Calu3 (cell line): Measurements from ENCODE around the gene DLAT. TPM values are rescaled to one million over a fixed set of nuclear protein-coding genes. Genes with fewer than 3 reads are reported as not detected.

Experiments
- BruUV-seq: library from RNA; stranded (reverse); fragments of 400-500 nt; replicated peaks from 2 replicates; lab custom pipeline; 2021; lab: Mats Ljungman, UMichigan
- CTCF ChIA-PET: fragments of 300-600 bp; sonication (Branson Sonifier 250); formaldehyde crosslinking; loops from one replicate; lab custom pipeline; 2022; ENCODE audit warnings: antibody characterized with exemption; lab: Charles Lee
- DNase-seq: peaks from one replicate; pipeline ENCODE4 v3.0.0; 2022
- H3K27ac Mint-ChIP-seq: one replicate; pipeline ENCODE4 v1.8.0; 2022; ENCODE audit warnings: mixed read lengths; ENCODE audit not compliant: unreplicated experiment
- H3K27me3 Mint-ChIP-seq: one replicate; pipeline ENCODE4 v1.8.0; 2022; ENCODE audit warnings: mixed read lengths; ENCODE audit not compliant: unreplicated experiment
- H3K36me3 Mint-ChIP-seq: one replicate; pipeline ENCODE4 v1.8.0; 2022; ENCODE audit warnings: mild to moderate bottlenecking, moderate library complexity, mixed read lengths; ENCODE audit not compliant: insufficient read depth, unreplicated experiment
- H3K4me1 Mint-ChIP-seq: one replicate; pipeline ENCODE4 v1.8.0; 2022; ENCODE audit warnings: mild to moderate bottlenecking, low read depth, mixed read lengths; ENCODE audit not compliant: unreplicated experiment
- H3K4me3 Mint-ChIP-seq: one replicate; pipeline ENCODE4 v1.8.0; 2022; ENCODE audit warnings: mild to moderate bottlenecking, low read depth, moderate library complexity, mixed read lengths; ENCODE audit not compliant: unreplicated experiment
- H3K9me3 Mint-ChIP-seq: one replicate; pipeline ENCODE4 v1.8.0; 2022; ENCODE audit warnings: low read depth, mixed read lengths; ENCODE audit not compliant: unreplicated experiment
- intact Hi-C: fragments of 100-400 bp; cut with micrococcal nuclease; formaldehyde crosslinking; loops from one replicate; pipeline ENCODE4 v1.10.0; 2022; ENCODE audit not compliant: unreplicated experiment
- total RNA-seq: library from RNA; stranded (reverse); gene quantifications from 2 replicates; pipeline ENCODE4 v1.2.3, GENCODE V29; 2022
- TF ChIP-seq, protein P1 (sequence below): fragments of 200-600 bp; IDR thresholded peaks from one replicate; pipeline ENCODE4 v1.8.0; 2022; ENCODE audit warnings: antibody characterized with exemption; ENCODE audit not compliant: unreplicated experiment

Gene DLAT
- total RNA-seq, 1 experiment from 2014 or later: 27.4 TPM

DNA sequence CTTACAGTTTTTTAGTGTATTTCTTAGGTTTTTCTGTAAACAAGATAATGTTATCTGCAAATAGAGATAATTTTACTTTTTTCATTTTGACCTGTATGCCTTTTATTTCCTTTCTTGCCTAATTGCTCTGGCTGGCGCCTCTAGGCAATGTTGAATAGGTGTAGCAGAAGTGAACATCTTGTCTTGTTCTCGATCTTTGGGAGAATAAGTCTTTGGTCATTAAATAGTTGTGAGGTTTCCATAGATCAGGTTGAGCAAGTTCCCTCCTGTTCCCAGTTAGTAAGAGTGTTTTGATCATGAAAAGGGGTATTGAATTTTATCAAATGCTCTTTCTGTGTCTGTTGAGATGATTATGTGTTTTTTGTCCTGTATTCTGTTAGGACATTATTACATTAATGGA is 24.6 kb downstream of the DLAT start:
- TF ChIP-seq, protein P1, sequence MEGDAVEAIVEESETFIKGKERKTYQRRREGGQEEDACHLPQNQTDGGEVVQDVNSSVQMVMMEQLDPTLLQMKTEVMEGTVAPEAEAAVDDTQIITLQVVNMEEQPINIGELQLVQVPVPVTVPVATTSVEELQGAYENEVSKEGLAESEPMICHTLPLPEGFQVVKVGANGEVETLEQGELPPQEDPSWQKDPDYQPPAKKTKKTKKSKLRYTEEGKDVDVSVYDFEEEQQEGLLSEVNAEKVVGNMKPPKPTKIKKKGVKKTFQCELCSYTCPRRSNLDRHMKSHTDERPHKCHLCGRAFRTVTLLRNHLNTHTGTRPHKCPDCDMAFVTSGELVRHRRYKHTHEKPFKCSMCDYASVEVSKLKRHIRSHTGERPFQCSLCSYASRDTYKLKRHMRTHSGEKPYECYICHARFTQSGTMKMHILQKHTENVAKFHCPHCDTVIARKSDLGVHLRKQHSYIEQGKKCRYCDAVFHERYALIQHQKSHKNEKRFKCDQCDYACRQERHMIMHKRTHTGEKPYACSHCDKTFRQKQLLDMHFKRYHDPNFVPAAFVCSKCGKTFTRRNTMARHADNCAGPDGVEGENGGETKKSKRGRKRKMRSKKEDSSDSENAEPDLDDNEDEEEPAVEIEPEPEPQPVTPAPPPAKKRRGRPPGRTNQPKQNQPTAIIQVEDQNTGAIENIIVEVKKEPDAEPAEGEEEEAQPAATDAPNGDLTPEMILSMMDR: no peak
- no peaks in the 10 kb centered on the region for H3K9me3 Mint-ChIP-seq
- H3K4me3 Mint-ChIP-seq: no peak overlapping the region
- BruUV-seq: no TSS peak
- intact Hi-C loops: no loop called here
- CTCF ChIA-PET: no interaction called here
- H3K27me3 Mint-ChIP-seq: no peaks in the 10 kb centered on the region
- H3K4me1 Mint-ChIP-seq: no peaks in the 10 kb centered on the region
- no peak overlapping the region for H3K27ac Mint-ChIP-seq
- no peak for DNase-seq
- H3K36me3 Mint-ChIP-seq: peaks cover 36% of the 10 kb centered on the region

DNA sequence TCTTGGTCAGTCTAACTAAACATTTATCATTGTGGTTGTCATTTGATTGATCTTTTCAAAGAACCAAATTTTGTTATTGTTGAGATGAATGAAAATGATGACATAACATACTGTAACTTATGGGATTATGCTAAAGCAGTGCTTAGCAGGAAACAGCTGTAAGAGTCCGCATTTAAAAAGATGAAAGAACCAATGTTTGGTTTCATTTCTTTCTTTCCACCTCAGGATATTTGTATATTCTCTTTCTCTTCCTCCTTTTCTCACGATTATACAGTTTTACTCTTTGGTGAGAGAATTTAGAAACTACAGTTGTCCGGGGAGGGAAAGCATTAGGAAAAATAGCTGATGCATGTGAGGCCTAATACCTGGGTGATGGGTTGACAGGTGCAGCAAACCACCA is 25.5 kb downstream of the DLAT start:
- H3K9me3 Mint-ChIP-seq: no peaks in the 10 kb centered on the region
- no peak overlapping the region for H3K4me3 Mint-ChIP-seq

DNA sequence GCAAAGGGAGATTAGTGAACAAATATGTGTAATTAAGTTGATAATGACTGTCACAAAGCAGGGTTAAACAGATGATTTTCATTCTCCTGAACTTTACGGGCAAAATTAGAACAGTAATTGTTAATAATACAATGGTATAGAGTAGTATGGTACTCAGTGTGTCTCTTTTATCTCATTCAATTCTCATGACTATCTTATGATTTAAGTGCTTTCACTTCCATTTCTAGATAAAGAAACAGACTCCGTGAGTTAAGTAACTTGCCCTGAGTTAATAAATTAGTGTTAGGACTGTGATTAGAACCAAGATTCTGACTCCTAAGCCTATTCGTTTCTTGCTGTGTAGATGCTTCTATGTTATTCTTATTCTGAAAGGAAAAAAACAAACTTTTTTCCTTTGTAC is 26.6 kb downstream of the DLAT start:
- H3K4me3 Mint-ChIP-seq: no peak overlapping the region
- H3K9me3 Mint-ChIP-seq: no peaks in the 10 kb centered on the region
- CTCF ChIA-PET: no interaction called here
- TF ChIP-seq, protein P1: no peak
- H3K27me3 Mint-ChIP-seq: no peaks in the 10 kb centered on the region
- intact Hi-C loops: no loop called here
- H3K4me1 Mint-ChIP-seq: no peaks in the 10 kb centered on the region
- H3K27ac Mint-ChIP-seq: no peak overlapping the region
- no TSS peak for BruUV-seq
- no peak for DNase-seq
- H3K36me3 Mint-ChIP-seq: peaks cover 34% of the 10 kb centered on the region

More for the DNA sequence above, 25.5 kb downstream of the DLAT start:
- H3K36me3 Mint-ChIP-seq: peaks cover 29% of the 10 kb centered on the region
- TF ChIP-seq, protein P1: no peak
- no peaks in the 10 kb centered on the region for H3K4me1 Mint-ChIP-seq
- intact Hi-C loops: no loop called here
- DNase-seq: no peak
- CTCF ChIA-PET: interaction anchor here (0.5 kb wide), 1 partner anchor 121 kb away, joined by 3 read pairs; no protein-coding TSS in a partner anchor
- no TSS peak for BruUV-seq
- no peaks in the 10 kb centered on the region for H3K27me3 Mint-ChIP-seq
- H3K27ac Mint-ChIP-seq: no peak overlapping the region

DNA sequence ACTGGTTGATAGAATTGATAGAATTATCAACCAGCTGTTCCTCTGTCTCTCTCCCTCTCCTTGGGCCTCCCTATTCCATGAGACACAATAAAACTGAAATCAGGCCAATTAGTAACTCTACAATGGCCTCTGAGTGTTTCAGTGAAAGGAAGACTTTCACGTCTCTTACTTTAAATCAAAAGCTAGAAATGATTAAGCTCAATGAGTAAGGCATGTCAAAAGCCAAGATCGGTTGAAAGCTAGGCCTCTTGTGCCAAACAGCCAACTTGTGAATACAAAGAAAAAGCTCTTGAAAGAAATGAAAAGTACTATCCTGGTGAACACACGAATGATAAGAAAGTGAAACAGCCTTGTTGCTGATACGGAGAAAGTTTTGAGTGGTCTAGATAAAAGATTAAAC is 32.0 kb downstream of the DLAT start:
- H3K4me3 Mint-ChIP-seq: no peak overlapping the region
- BruUV-seq: no TSS peak
- CTCF ChIA-PET: no interaction called here
- intact Hi-C loops: no loop called here
- TF ChIP-seq, protein P1: no peak
- H3K4me1 Mint-ChIP-seq: no peaks in the 10 kb centered on the region
- H3K27ac Mint-ChIP-seq: no peak overlapping the region
- no peaks in the 10 kb centered on the region for H3K9me3 Mint-ChIP-seq
- no peaks in the 10 kb centered on the region for H3K27me3 Mint-ChIP-seq
- peaks cover 17% of the 10 kb centered on the region for H3K36me3 Mint-ChIP-seq
- DNase-seq: no peak
